ENCODE results near the gene SEPTIN3.
"Not testable (repeated sequence)": the region's sequence is repeated elsewhere in the genome, so short reads cannot be mapped to it uniquely, and the experiment has no call there.

The SEPTIN3 gene

GRCh38 chr22:41940832-41941765 lies 28.1 kb upstream of the SEPTIN3 start:
- DNase-seq (ENCODE audit: low read depth), result peak; percentile 64
- in situ Hi-C loops (cut with HindIII; ENCODE audit: low sequenced_read_pairs), result no loop called here
- peak; percentile 85 for TF ChIP-seq CTCF (IDR thresholded peaks at IDR 0.05; ENCODE audit: low read depth, low read length, missing control alignments)
- H3K4me3 ChIP-seq (ENCODE audit: low read depth, low read length), result no peak overlapping the region

- DNase-seq (ENCODE audit: low read depth), result no peak
- H3K4me3 ChIP-seq (ENCODE audit: low read depth, low read length), result no peak overlapping the region
- TF ChIP-seq CTCF (IDR thresholded peaks at IDR 0.05; ENCODE audit: low read depth, low read length, missing control alignments), result no peak
- in situ Hi-C loops (cut with HindIII; ENCODE audit: low sequenced_read_pairs), result no loop called here
These were observed 25.5 kb upstream of the SEPTIN3 start for GRCh38 chr22:41943661-41944209.

- TF ChIP-seq CTCF (IDR thresholded peaks at IDR 0.05; ENCODE audit: low read depth, low read length, missing control alignments), result peak; percentile 0
- DNase-seq (ENCODE audit: low read depth), result peak; percentile 83
- in situ Hi-C loops (cut with HindIII; ENCODE audit: low sequenced_read_pairs), result no loop called here
- H3K4me3 ChIP-seq (ENCODE audit: low read depth, low read length), result peak within 1 kb of the TSS; percentile 64
These were observed 22.4 kb upstream of the SEPTIN3 start, which contains the start of gene CENPM for GRCh38 chr22:41946629-41947423. CENPM (minus strand) TSS chr22:41947152; CDS start chr22:41947076, 76 bp downstream.

GRCh38 chr22:41947424-41948080 lies 21.7 kb upstream of the SEPTIN3 start:
- peak overlapping the region; percentile 64 for H3K4me3 ChIP-seq (ENCODE audit: low read depth, low read length)
- in situ Hi-C loops (cut with HindIII; ENCODE audit: low sequenced_read_pairs), result no loop called here
- TF ChIP-seq CTCF (IDR thresholded peaks at IDR 0.05; ENCODE audit: low read depth, low read length, missing control alignments), result no peak
- DNase-seq (ENCODE audit: low read depth), result no peak

- no peak overlapping the region for H3K4me3 ChIP-seq (ENCODE audit: low read depth, low read length)
- in situ Hi-C loops (cut with HindIII; ENCODE audit: low sequenced_read_pairs), result no loop called here
- DNase-seq (ENCODE audit: low read depth), result no peak
- TF ChIP-seq CTCF (IDR thresholded peaks at IDR 0.05; ENCODE audit: low read depth, low read length, missing control alignments), result no peak
These were observed 21.1 kb upstream of the SEPTIN3 start for GRCh38 chr22:41948142-41948541.

- H3K4me3 ChIP-seq (ENCODE audit: low read depth, low read length); in situ Hi-C loops (cut with HindIII; ENCODE audit: low sequenced_read_pairs); DNase-seq (ENCODE audit: low read depth): not testable (repeated sequence)
These were observed 20.3 kb upstream of the SEPTIN3 start for GRCh38 chr22:41948928-41949296.
